ENCODE results near the gene ZNF726. TPM values are rescaled to one million over a fixed set of nuclear protein-coding genes. Genes with fewer than 3 reads are reported as not detected.
"Not testable (repeated sequence)": the region's sequence is repeated elsewhere in the genome, so short reads cannot be mapped to it uniquely, and the experiment has no call there.

The ZNF726 gene
- polyA plus RNA-seq, 2 of the 4 experiments (the other 2 are of a cell fraction), result 1.3 to 2.1 TPM

DNA sequence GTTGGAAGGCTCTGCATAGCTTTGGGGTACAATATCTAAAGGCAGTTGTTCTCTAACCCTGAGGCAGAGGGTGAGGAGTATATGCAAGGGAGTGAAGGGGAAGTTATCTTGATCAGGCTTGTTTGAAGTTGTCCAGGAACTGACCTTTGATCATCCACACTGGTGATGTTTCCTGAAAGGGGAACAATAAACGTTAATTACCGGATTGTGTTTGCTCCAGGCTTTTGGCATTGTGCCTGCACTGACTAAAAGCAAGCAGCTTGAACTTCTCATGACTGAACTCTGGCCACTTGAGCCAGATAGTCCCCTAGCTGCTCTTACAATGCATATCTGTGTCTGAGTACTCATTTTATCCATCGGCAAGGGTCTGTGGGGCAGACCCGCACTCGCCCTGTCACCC lies 27.0 kb upstream of the ZNF726 start (continued):
- TF ChIP-seq, protein P1, sequence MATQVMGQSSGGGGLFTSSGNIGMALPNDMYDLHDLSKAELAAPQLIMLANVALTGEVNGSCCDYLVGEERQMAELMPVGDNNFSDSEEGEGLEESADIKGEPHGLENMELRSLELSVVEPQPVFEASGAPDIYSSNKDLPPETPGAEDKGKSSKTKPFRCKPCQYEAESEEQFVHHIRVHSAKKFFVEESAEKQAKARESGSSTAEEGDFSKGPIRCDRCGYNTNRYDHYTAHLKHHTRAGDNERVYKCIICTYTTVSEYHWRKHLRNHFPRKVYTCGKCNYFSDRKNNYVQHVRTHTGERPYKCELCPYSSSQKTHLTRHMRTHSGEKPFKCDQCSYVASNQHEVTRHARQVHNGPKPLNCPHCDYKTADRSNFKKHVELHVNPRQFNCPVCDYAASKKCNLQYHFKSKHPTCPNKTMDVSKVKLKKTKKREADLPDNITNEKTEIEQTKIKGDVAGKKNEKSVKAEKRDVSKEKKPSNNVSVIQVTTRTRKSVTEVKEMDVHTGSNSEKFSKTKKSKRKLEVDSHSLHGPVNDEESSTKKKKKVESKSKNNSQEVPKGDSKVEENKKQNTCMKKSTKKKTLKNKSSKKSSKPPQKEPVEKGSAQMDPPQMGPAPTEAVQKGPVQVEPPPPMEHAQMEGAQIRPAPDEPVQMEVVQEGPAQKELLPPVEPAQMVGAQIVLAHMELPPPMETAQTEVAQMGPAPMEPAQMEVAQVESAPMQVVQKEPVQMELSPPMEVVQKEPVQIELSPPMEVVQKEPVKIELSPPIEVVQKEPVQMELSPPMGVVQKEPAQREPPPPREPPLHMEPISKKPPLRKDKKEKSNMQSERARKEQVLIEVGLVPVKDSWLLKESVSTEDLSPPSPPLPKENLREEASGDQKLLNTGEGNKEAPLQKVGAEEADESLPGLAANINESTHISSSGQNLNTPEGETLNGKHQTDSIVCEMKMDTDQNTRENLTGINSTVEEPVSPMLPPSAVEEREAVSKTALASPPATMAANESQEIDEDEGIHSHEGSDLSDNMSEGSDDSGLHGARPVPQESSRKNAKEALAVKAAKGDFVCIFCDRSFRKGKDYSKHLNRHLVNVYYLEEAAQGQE (IDR thresholded peaks at IDR 0.05), result no peak
- no peak for TF ChIP-seq MAFK (IDR thresholded peaks at IDR 0.05; ENCODE audit: partially characterized antibody)
- no peak for TF ChIP-seq ZNF302 (CRISPR knock-in tag; IDR thresholded peaks at IDR 0.05)
- TF ChIP-seq MYC (IDR thresholded peaks at IDR 0.05; ENCODE audit: borderline replicate concordance, low read length), result no peak
- no peak for TF ChIP-seq BHLHE40 (IDR thresholded peaks at IDR 0.05; ENCODE audit: low read depth, low read length)
- no peak for TF ChIP-seq SREBF2 (IDR thresholded peaks at IDR 0.05)
- no peak for TF ChIP-seq HEYL (CRISPR knock-in tag; IDR thresholded peaks at IDR 0.05)

DNA sequence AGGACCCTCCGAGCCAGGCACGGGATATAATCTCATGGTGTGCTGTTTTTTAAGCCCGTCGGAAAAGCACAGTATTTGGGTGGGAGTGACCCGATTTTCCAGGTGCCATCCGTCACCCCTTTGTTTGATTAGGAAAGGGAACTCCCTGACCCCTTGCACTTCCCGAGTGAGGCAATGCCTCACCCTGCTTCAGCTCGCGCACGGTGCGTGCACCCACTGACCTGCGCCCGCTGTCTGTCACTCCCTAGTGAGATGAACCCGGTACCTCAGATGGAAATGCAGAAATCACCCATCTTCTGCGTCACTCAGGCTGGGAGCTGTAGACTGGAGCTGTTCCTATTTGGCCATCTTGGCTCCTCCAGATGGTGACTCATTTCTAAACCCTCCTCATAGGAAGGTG lies 18.6 kb upstream of the ZNF726 start:
- FAIRE-seq; H3K4me3 ChIP-seq; POLR2A ChIA-PET; H3K4me1 ChIP-seq; H3K27ac ChIP-seq; H3K4me2 ChIP-seq; CTCF ChIA-PET; ATAC-seq; DNase-seq (ENCODE audit: low read depth in 1 of 2, low spot score in 1 of 2): not testable (repeated sequence)
- 55% methylated on average over 12 of the region's 15 CpGs for WGBS (ENCODE audit: missing lambda C conversion rate)
- peaks cover 11% of the 10 kb centered on the region; the same call in 2 of the 3 replicates for H3K9me3 ChIP-seq

DNA sequence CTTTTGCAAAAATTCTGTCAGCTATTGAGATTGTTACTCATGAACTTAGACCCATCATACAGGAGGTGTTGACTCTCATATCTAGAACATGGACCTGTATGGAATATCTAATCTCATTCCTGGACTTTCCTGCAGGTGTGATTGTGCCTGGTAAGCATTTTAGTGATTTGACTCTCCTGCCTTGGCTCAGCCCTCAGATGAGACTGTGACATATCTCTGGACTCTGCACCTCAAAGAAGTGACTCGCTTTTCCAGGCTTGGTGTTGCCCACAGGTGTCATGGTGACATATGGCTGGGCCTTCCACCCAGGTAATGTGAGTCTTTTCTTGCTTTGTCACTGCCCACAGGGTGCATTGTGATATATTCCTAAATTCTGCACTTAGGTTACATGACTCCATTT lies 17.8 kb upstream of the ZNF726 start:
- H3K4me2 ChIP-seq, result no peak overlapping the region
- POLR2A ChIA-PET, result no interaction called here
- DNase-seq (ENCODE audit: low read depth in 1 of 2, low spot score in 1 of 2) (no peak), ATAC-seq (no peak), FAIRE-seq (no peak)
- no peaks in the 10 kb centered on the region for H3K4me1 ChIP-seq
- no peak overlapping the region for H3K4me3 ChIP-seq
- H3K9me3 ChIP-seq, result peaks cover 19% of the 10 kb centered on the region
- CTCF ChIA-PET, result interaction anchor here (0.7 kb wide), 1 partner anchor 342 kb away, joined by 3 read pairs; no protein-coding TSS in a partner anchor
- 0% methylated on average over 1 of the region's 1 CpG for WGBS (ENCODE audit: missing lambda C conversion rate)
- TF ChIP-seq GATA3 (IDR thresholded peaks at IDR 0.05; ENCODE audit: borderline replicate concordance) (no peak), ZNF302 (CRISPR knock-in tag; IDR thresholded peaks at IDR 0.05) (no peak), MAFK (IDR thresholded peaks at IDR 0.05; ENCODE audit: partially characterized antibody) (peak; percentile 39)
- H3K27ac ChIP-seq, result no peak overlapping the region

DNA sequence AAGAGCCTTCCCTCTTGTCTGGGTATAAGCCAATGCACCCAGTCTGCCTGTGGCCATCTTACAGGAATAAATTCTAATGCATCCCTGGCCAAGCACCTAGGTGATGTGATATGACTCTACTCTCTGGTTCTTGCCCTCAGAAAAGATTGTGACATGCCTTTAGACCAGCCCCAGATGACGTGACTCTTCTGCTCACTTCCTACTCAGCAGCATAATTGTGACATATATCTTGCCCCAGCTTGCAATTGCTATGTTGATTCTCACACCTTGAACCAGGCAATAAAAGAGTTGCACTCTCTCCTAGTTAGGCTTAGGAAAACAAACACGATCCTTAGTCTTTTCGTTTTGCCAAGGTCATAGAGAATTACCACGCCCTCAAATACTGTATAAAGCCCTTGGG lies 13.3 kb upstream of the ZNF726 start:
- ChIA-PET CTCF (no interaction called here), POLR2A (no interaction called here)
- H3K27ac ChIP-seq, result no peak overlapping the region
- DNase-seq (ENCODE audit: low read depth in 1 of 2, low spot score in 1 of 2) (no peak), ATAC-seq (no peak), FAIRE-seq (no peak)
- under 1% methylated on average over 4 of the region's 4 CpGs for WGBS (ENCODE audit: missing lambda C conversion rate)
- TF ChIP-seq HOXA7 (CRISPR knock-in tag; IDR thresholded peaks at IDR 0.05) (no peak), HEYL (CRISPR knock-in tag; IDR thresholded peaks at IDR 0.05) (no peak), NR3C1 (IDR thresholded peaks at IDR 0.05) (no peak), RCOR1 (IDR thresholded peaks at IDR 0.05; ENCODE audit: low read depth, low read length) (no peak), MAFK (IDR thresholded peaks at IDR 0.05; ENCODE audit: partially characterized antibody) (no peak)
- TF ChIP-seq, protein P2, sequence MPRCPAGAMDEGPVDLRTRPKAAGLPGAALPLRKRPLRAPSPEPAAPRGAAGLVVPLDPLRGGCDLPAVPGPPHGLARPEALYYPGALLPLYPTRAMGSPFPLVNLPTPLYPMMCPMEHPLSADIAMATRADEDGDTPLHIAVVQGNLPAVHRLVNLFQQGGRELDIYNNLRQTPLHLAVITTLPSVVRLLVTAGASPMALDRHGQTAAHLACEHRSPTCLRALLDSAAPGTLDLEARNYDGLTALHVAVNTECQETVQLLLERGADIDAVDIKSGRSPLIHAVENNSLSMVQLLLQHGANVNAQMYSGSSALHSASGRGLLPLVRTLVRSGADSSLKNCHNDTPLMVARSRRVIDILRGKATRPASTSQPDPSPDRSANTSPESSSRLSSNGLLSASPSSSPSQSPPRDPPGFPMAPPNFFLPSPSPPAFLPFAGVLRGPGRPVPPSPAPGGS (IDR thresholded peaks at IDR 0.05), result no peak
- H3K9me3 ChIP-seq, result peaks cover 42% of the 10 kb centered on the region
- H3K4me2 ChIP-seq, result no peak overlapping the region
- no peaks in the 10 kb centered on the region for H3K4me1 ChIP-seq
- H3K4me3 ChIP-seq, result no peak overlapping the region

DNA sequence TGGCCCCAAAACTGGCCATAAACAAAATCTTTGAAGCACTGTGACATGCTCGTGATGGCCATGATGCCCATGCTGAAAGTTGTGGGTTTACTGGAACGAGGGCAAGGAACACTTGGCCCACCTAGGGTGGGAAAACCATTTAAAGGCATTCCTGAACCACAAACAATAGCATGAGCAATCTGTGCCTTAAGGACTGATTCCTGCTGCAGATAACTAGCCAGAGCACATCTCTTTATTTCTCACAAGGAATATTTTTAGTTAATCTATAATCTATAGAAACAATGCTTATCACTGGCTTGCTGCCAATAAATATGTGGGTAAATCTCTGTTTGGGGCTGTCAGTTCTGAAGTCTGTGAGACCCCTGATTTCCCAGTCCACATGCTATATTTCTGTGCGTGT lies 10.3 kb upstream of the ZNF726 start:
- no peak for DNase-seq (ENCODE audit: low read depth in 1 of 2, low spot score in 1 of 2)
- H3K4me2 ChIP-seq, result no peak overlapping the region
- 22% methylated on average over 3 of the region's 3 CpGs for WGBS (ENCODE audit: missing lambda C conversion rate)
- H3K4me3 ChIP-seq, result no peak overlapping the region
- FAIRE-seq, result no peak
- CTCF ChIA-PET, result no interaction called here
- H3K9me3 ChIP-seq, result peaks cover 48% of the 10 kb centered on the region
- POLR2A ChIA-PET, result no interaction called here
- no peaks in the 10 kb centered on the region for H3K4me1 ChIP-seq
- no peak for ATAC-seq
- H3K27ac ChIP-seq, result no peak overlapping the region
- TF ChIP-seq, protein P3, sequence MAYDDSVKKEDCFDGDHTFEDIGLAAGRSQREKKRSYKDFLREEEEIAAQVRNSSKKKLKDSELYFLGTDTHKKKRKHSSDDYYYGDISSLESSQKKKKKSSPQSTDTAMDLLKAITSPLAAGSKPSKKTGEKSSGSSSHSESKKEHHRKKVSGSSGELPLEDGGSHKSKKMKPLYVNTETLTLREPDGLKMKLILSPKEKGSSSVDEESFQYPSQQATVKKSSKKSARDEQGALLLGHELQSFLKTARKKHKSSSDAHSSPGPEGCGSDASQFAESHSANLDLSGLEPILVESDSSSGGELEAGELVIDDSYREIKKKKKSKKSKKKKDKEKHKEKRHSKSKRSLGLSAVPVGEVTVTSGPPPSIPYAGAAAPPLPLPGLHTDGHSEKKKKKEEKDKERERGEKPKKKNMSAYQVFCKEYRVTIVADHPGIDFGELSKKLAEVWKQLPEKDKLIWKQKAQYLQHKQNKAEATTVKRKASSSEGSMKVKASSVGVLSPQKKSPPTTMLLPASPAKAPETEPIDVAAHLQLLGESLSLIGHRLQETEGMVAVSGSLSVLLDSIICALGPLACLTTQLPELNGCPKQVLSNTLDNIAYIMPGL (CRISPR knock-in tag; IDR thresholded peaks at IDR 0.05; ENCODE audit: borderline replicate concordance), result no peak
- TF ChIP-seq FOSB (CRISPR knock-in tag; IDR thresholded peaks at IDR 0.05), result no peak
- TF ChIP-seq EHMT2 (IDR thresholded peaks at IDR 0.05; ENCODE audit: low read depth), result no peak
- TF ChIP-seq, protein P4, sequence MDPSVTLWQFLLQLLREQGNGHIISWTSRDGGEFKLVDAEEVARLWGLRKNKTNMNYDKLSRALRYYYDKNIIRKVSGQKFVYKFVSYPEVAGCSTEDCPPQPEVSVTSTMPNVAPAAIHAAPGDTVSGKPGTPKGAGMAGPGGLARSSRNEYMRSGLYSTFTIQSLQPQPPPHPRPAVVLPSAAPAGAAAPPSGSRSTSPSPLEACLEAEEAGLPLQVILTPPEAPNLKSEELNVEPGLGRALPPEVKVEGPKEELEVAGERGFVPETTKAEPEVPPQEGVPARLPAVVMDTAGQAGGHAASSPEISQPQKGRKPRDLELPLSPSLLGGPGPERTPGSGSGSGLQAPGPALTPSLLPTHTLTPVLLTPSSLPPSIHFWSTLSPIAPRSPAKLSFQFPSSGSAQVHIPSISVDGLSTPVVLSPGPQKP (IDR thresholded peaks at IDR 0.05; ENCODE audit: low read depth, low read length), result no peak
- TF ChIP-seq, protein P5, sequence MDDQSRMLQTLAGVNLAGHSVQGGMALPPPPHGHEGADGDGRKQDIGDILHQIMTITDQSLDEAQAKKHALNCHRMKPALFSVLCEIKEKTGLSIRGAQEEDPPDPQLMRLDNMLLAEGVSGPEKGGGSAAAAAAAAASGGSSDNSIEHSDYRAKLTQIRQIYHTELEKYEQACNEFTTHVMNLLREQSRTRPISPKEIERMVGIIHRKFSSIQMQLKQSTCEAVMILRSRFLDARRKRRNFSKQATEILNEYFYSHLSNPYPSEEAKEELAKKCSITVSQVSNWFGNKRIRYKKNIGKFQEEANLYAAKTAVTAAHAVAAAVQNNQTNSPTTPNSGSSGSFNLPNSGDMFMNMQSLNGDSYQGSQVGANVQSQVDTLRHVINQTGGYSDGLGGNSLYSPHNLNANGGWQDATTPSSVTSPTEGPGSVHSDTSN (IDR thresholded peaks at IDR 0.05), result no peak
- TF ChIP-seq KDM1A (IDR thresholded peaks at IDR 0.05; ENCODE audit: low read depth), result no peak
- TF ChIP-seq, protein P2 (IDR thresholded peaks at IDR 0.05), result no peak

All from A549 (cell line).